ENCODE measurements around the gene TKFC.

Gene TKFC

DNA sequence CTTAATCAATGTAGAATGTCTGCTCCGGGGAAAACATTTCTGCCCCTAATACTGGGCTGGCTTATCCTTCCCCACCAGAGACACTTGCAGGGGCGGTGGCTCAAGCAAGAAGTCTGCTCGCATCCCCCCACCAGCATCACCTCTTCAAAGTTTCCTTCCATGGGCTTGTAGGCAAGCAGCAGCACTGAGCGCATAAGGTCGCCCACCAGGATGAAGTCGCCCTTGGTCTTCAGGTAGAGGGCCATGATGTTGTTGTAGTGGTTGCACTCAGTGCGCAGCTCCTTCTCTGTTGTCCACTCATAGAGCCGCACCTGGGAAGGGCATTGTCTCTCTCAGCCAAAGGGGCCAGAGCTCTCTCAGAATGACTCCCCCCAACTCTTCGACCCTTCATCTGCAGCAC lies 29.3 kb upstream of the TKFC start:
- Histone ChIP-seq H3K27ac (ENCODE audit: extremely low read depth, low read depth, low read length) (no peak overlapping the region), H3K9me3 (ENCODE audit: control insufficient read depth, insufficient read depth, low read depth, low read length) (no peaks in the 10 kb centered on the region), H3K4me1 (ENCODE audit: control insufficient read depth, insufficient read depth, low read length) (no peaks in the 10 kb centered on the region), H3K4me3 (ENCODE audit: low read depth, low read length) (no peak overlapping the region), H3K36me3 (ENCODE audit: control insufficient read depth in 2 of 2, insufficient read depth in 1 of 2, low read length in 2 of 2) (peaks cover 16 to 99% of the 10 kb centered on the region in 2 experiments; a peak in 2 of 3 replicates)
- ChIA-PET CTCF (interaction anchor here (0.7 kb wide), 1 partner anchor 15 kb away, joined by 3 read pairs; no protein-coding TSS in a partner anchor), POLR2A (no interaction called here)
- TF ChIP-seq OVOL3 (tag by site-specific recombination; IDR thresholded peaks at IDR 0.05) = no peak
- TF ChIP-seq YY2 (tag by site-specific recombination; IDR thresholded peaks at IDR 0.05) = no peak
- no peak for TF ChIP-seq INSM2 (tag by site-specific recombination; IDR thresholded peaks at IDR 0.05)
- TF ChIP-seq SETDB1 (IDR thresholded peaks at IDR 0.05; ENCODE audit: insufficient read length, low read length) = no peak
- no peak for TF ChIP-seq KLF7 (tag by site-specific recombination; IDR thresholded peaks at IDR 0.05; ENCODE audit: borderline replicate concordance)
- TF ChIP-seq ZNF23 (tag by site-specific recombination; IDR thresholded peaks at IDR 0.05; ENCODE audit: borderline replicate concordance) = no peak
- no peak for TF ChIP-seq ZNF146 (tag by site-specific recombination; IDR thresholded peaks at IDR 0.05)
- no peak for TF ChIP-seq ZNF792 (tag by site-specific recombination; IDR thresholded peaks at IDR 0.05)
- no peak for TF ChIP-seq ZNF473 (tag by site-specific recombination; IDR thresholded peaks at IDR 0.05)
- TF ChIP-seq ZNF341 (tag by site-specific recombination; IDR thresholded peaks at IDR 0.05; ENCODE audit: low read depth) = no peak
- TF ChIP-seq ZNF776 (tag by site-specific recombination; IDR thresholded peaks at IDR 0.05; ENCODE audit: borderline replicate concordance) = no peak
- TF ChIP-seq ZNF629 (tag by site-specific recombination; IDR thresholded peaks at IDR 0.05) = no peak
- no peak for TF ChIP-seq ZNF510 (tag by site-specific recombination; IDR thresholded peaks at IDR 0.05; ENCODE audit: insufficient replicate concordance)
- TF ChIP-seq, protein P1, sequence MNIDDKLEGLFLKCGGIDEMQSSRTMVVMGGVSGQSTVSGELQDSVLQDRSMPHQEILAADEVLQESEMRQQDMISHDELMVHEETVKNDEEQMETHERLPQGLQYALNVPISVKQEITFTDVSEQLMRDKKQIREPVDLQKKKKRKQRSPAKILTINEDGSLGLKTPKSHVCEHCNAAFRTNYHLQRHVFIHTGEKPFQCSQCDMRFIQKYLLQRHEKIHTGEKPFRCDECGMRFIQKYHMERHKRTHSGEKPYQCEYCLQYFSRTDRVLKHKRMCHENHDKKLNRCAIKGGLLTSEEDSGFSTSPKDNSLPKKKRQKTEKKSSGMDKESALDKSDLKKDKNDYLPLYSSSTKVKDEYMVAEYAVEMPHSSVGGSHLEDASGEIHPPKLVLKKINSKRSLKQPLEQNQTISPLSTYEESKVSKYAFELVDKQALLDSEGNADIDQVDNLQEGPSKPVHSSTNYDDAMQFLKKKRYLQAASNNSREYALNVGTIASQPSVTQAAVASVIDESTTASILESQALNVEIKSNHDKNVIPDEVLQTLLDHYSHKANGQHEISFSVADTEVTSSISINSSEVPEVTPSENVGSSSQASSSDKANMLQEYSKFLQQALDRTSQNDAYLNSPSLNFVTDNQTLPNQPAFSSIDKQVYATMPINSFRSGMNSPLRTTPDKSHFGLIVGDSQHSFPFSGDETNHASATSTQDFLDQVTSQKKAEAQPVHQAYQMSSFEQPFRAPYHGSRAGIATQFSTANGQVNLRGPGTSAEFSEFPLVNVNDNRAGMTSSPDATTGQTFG (tag by site-specific recombination; IDR thresholded peaks at IDR 0.05; ENCODE audit: borderline replicate concordance) = no peak
- no peak for TF ChIP-seq ZNF596 (tag by site-specific recombination; IDR thresholded peaks at IDR 0.05)
- TF ChIP-seq ZNF645 (tag by site-specific recombination; IDR thresholded peaks at IDR 0.05) = no peak
- no peak for TF ChIP-seq ZNF133 (tag by site-specific recombination; IDR thresholded peaks at IDR 0.05)
- TF ChIP-seq ZNF335 (tag by site-specific recombination; conservative IDR thresholded peaks at IDR 0.05) = no peak

DNA sequence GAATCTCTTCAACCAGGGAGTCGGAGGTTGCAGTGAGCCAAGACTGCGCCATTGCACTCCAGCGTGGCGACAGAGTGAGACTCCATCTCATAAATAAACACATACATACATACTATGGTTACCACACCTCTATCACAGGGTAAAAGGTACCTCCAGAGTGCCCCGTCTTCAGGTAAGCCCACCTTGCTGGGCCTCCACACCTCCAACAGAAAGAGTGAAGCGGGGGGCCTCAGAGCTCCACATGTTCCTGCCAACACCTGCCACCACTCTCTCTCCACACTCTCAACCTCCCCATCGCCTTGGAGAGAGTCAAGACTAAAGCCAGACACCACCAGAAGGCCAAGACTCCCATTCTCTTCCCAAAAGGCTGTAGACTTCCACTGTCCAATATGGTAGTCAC lies 27.6 kb upstream of the TKFC start:
- Histone ChIP-seq H3K4me3 (ENCODE audit: low read depth, low read length) (no peak overlapping the region), H3K4me1 (ENCODE audit: control insufficient read depth, insufficient read depth, low read length) (no peaks in the 10 kb centered on the region), H3K27ac (ENCODE audit: extremely low read depth, low read depth, low read length) (no peak overlapping the region), H3K9me3 (ENCODE audit: control insufficient read depth, insufficient read depth, low read depth, low read length) (no peaks in the 10 kb centered on the region), H3K36me3 (ENCODE audit: control insufficient read depth in 2 of 2, insufficient read depth in 1 of 2, low read length in 2 of 2) (peaks cover 26 to 99% of the 10 kb centered on the region in 2 experiments)
- CTCF ChIA-PET = interaction anchor here (1.2 kb wide), 1 partner anchor 80 kb away, joined by 3 read pairs; no protein-coding TSS in a partner anchor
- POLR2A ChIA-PET = no interaction called here
- TF ChIP-seq GLI2 (tag by site-specific recombination; IDR thresholded peaks at IDR 0.05; ENCODE audit: borderline replicate concordance, low read depth) = no peak
- TF ChIP-seq, protein P2, sequence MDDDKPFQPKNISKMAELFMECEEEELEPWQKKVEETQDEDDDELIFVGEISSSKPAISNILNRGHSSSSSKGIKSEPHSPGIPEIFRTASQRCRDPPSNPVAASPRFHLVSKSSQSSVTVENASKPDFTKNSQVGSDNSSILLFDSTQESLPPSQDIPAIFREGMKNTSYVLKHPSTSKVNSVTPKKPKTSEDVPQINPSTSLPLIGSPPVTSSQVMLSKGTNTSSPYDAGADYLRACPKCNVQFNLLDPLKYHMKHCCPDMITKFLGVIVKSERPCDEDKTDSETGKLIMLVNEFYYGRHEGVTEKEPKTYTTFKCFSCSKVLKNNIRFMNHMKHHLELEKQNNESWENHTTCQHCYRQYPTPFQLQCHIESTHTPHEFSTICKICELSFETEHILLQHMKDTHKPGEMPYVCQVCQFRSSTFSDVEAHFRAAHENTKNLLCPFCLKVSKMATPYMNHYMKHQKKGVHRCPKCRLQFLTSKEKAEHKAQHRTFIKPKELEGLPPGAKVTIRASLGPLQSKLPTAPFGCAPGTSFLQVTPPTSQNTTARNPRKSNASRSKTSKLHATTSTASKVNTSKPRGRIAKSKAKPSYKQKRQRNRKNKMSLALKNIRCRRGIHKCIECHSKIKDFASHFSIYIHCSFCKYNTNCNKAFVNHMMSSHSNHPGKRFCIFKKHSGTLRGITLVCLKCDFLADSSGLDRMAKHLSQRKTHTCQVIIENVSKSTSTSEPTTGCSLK (tag by site-specific recombination; IDR thresholded peaks at IDR 0.05) = no peak
- TF ChIP-seq ZIC2 (tag by site-specific recombination; IDR thresholded peaks at IDR 0.05) = no peak
- TF ChIP-seq, protein P3, sequence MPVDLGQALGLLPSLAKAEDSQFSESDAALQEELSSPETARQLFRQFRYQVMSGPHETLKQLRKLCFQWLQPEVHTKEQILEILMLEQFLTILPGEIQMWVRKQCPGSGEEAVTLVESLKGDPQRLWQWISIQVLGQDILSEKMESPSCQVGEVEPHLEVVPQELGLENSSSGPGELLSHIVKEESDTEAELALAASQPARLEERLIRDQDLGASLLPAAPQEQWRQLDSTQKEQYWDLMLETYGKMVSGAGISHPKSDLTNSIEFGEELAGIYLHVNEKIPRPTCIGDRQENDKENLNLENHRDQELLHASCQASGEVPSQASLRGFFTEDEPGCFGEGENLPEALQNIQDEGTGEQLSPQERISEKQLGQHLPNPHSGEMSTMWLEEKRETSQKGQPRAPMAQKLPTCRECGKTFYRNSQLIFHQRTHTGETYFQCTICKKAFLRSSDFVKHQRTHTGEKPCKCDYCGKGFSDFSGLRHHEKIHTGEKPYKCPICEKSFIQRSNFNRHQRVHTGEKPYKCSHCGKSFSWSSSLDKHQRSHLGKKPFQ (tag by site-specific recombination; IDR thresholded peaks at IDR 0.05) = no peak

All from HEK293 (cell line).